ENCODE results near the gene CRYAA.

The CRYAA gene

GRCh38 chr21:43203591-43203990, 34.8 kb downstream of the CRYAA start:
- no peak for DNase-seq

GRCh38 chr21:43204638-43205037, 35.8 kb downstream of the CRYAA start:
- DNase-seq = no peak

GRCh38 chr21:43206231-43207042, 37.6 kb downstream of the CRYAA start:
- no peak for DNase-seq

GRCh38 chr21:43207043-43207315, 38.2 kb downstream of the CRYAA start:
- DNase-seq = no peak

- no peak for DNase-seq
Measured at GRCh38 chr21:43207868-43208267, 39.1 kb downstream of the CRYAA start.

- DNase-seq = no peak
Measured at GRCh38 chr21:43208561-43209332, 39.9 kb downstream of the CRYAA start.

- no peak for DNase-seq
Measured at GRCh38 chr21:43209575-43210453, 41.0 kb downstream of the CRYAA start.

GRCh38 chr21:43210454-43211071, 41.8 kb downstream of the CRYAA start:
- DNase-seq = no peak

GRCh38 chr21:43211072-43211759, 42.4 kb downstream of the CRYAA start:
- no peak for DNase-seq

- no peak for DNase-seq
Measured at GRCh38 chr21:43211760-43212115, 42.9 kb downstream of the CRYAA start.
